Stimulated activated effector memory CD8-positive, alpha-beta T cell treated with anti-CD3 and anti-CD28 coated beads, Interleukin-12 subunit alpha, Interleukin-12 subunit beta, amount 100 ng/mL, for 72 hours (primary cell): ENCODE results near the gene HCLS1.
"Not testable (repeated sequence)": the region's sequence is repeated elsewhere in the genome, so short reads cannot be mapped to it uniquely, and the experiment has no call there.

Source experiments
- ATAC-seq: fragments of 150-1000 bp; cut with Tn5 transposase; 2 replicates; pipeline ENCODE4 v1.10.0; 2021
- DNase-seq, 2 donors: peaks; one replicate each; pipeline ENCODE4 v3.0.0; 2021 to 2022; ENCODE audit warnings: low spot score in 2 of 2
- H3K27ac Mint-ChIP-seq: one replicate; pipeline ENCODE4 v1.8.0; 2022; ENCODE audit warnings: mild to moderate bottlenecking, mixed read lengths
- H3K36me3 Mint-ChIP-seq: one replicate; pipeline ENCODE4 v1.8.0; 2022; ENCODE audit warnings: mild to moderate bottlenecking, mixed read lengths
- H3K4me1 Mint-ChIP-seq: one replicate; pipeline ENCODE4 v1.8.0; 2022; ENCODE audit warnings: mixed read lengths
- H3K4me3 Mint-ChIP-seq: one replicate; pipeline ENCODE4 v1.8.0; 2022; ENCODE audit warnings: mild to moderate bottlenecking, mixed read lengths
- H3K9me3 Mint-ChIP-seq: one replicate; pipeline ENCODE4 v1.8.0; 2022; ENCODE audit warnings: mixed read lengths

HCLS1 gene

GRCh38 chr3:121637922-121638321, 22.8 kb downstream of the HCLS1 start:
- H3K4me3 Mint-ChIP-seq = no peak overlapping the region
- peak overlapping the region; percentile 49 for H3K27ac Mint-ChIP-seq
- ATAC-seq (no peak), DNase-seq (no peak)
- H3K4me1 Mint-ChIP-seq = peaks cover 6% of the 10 kb centered on the region
- H3K36me3 Mint-ChIP-seq = peaks cover 100% of the 10 kb centered on the region
- no peaks in the 10 kb centered on the region for H3K9me3 Mint-ChIP-seq

GRCh38 chr3:121630355-121630754, 30.3 kb downstream of the HCLS1 start:
- peak overlapping the region; percentile 83 for H3K27ac Mint-ChIP-seq
- ATAC-seq (no peak), DNase-seq (no peak)
- peaks cover 65% of the 10 kb centered on the region for H3K36me3 Mint-ChIP-seq
- no peaks in the 10 kb centered on the region for H3K4me1 Mint-ChIP-seq
- no peaks in the 10 kb centered on the region for H3K9me3 Mint-ChIP-seq
- H3K4me3 Mint-ChIP-seq = no peak overlapping the region

GRCh38 chr3:121629601-121630000, 31.1 kb downstream of the HCLS1 start:
- DNase-seq = no peak
- Mint-ChIP-seq H3K36me3 (peaks cover 58% of the 10 kb centered on the region), H3K9me3 (no peaks in the 10 kb centered on the region), H3K4me3 (no peak overlapping the region), H3K4me1 (no peaks in the 10 kb centered on the region), H3K27ac (no peak overlapping the region)
- ATAC-seq = no peak

GRCh38 chr3:121627622-121628021, 33.1 kb downstream of the HCLS1 start:
- no peak overlapping the region for H3K4me3 Mint-ChIP-seq

GRCh38 chr3:121627211-121627610, 33.5 kb downstream of the HCLS1 start:
- H3K9me3 Mint-ChIP-seq = no peaks in the 10 kb centered on the region
- ATAC-seq (no peak), DNase-seq (no peak)
- peaks cover 34% of the 10 kb centered on the region for H3K36me3 Mint-ChIP-seq
- no peak overlapping the region for H3K4me3 Mint-ChIP-seq
- no peaks in the 10 kb centered on the region for H3K4me1 Mint-ChIP-seq
- H3K27ac Mint-ChIP-seq = no peak overlapping the region

More at GRCh38 chr3:121627622-121628021, 33.1 kb downstream of the HCLS1 start:
- DNase-seq (no peak), ATAC-seq (no peak)
- H3K36me3 Mint-ChIP-seq = peaks cover 38% of the 10 kb centered on the region
- no peaks in the 10 kb centered on the region for H3K9me3 Mint-ChIP-seq
- H3K4me1 Mint-ChIP-seq = no peaks in the 10 kb centered on the region
- no peak overlapping the region for H3K27ac Mint-ChIP-seq

- H3K9me3 Mint-ChIP-seq = no peaks in the 10 kb centered on the region
- ATAC-seq = no peak
- H3K36me3 Mint-ChIP-seq = peaks cover 27% of the 10 kb centered on the region
- H3K27ac Mint-ChIP-seq = no peak overlapping the region
- no peak overlapping the region for H3K4me3 Mint-ChIP-seq
- no peaks in the 10 kb centered on the region for H3K4me1 Mint-ChIP-seq
- no peak for DNase-seq
Observed at GRCh38 chr3:121626495-121626894, 34.2 kb downstream of the HCLS1 start.

- Mint-ChIP-seq H3K9me3 (no peaks in the 10 kb centered on the region), H3K36me3 (peaks cover 5% of the 10 kb centered on the region), H3K4me3 (no peak overlapping the region), H3K27ac (no peak overlapping the region), H3K4me1 (no peaks in the 10 kb centered on the region)
- no peak for DNase-seq
- ATAC-seq = no peak
Observed at GRCh38 chr3:121624147-121624899, 36.4 kb downstream of the HCLS1 start.

GRCh38 chr3:121621491-121621890, 39.2 kb downstream of the HCLS1 start:
- no peak overlapping the region for H3K4me3 Mint-ChIP-seq
- no peak overlapping the region for H3K27ac Mint-ChIP-seq
- no peaks in the 10 kb centered on the region for H3K9me3 Mint-ChIP-seq
- no peaks in the 10 kb centered on the region for H3K36me3 Mint-ChIP-seq
- no peak for DNase-seq
- H3K4me1 Mint-ChIP-seq = no peaks in the 10 kb centered on the region
- ATAC-seq = no peak

GRCh38 chr3:121619691-121620090, 41.0 kb downstream of the HCLS1 start:
- Mint-ChIP-seq H3K27ac (no peak overlapping the region), H3K9me3 (no peaks in the 10 kb centered on the region), H3K36me3 (no peaks in the 10 kb centered on the region), H3K4me1 (no peaks in the 10 kb centered on the region), H3K4me3 (no peak overlapping the region)
- DNase-seq = no peak
- no peak for ATAC-seq

GRCh38 chr3:121606106-121606505, 54.6 kb downstream of the HCLS1 start:
- H3K4me1 Mint-ChIP-seq = no peaks in the 10 kb centered on the region
- H3K4me3 Mint-ChIP-seq = no peak overlapping the region
- H3K9me3 Mint-ChIP-seq = no peaks in the 10 kb centered on the region
- ATAC-seq (no peak), DNase-seq (no peak)
- no peak overlapping the region for H3K27ac Mint-ChIP-seq
- no peaks in the 10 kb centered on the region for H3K36me3 Mint-ChIP-seq

- no peak for DNase-seq
- Mint-ChIP-seq H3K27ac (no peak overlapping the region), H3K4me3 (no peak overlapping the region), H3K36me3 (no peaks in the 10 kb centered on the region), H3K9me3 (no peaks in the 10 kb centered on the region), H3K4me1 (no peaks in the 10 kb centered on the region)
- no peak for ATAC-seq
Observed at GRCh38 chr3:121604759-121605158, 55.9 kb downstream of the HCLS1 start.

- no peak for DNase-seq
Observed at GRCh38 chr3:121601212-121601812, 59.4 kb downstream of the HCLS1 start.

GRCh38 chr3:121599900-121600299, 60.8 kb downstream of the HCLS1 start:
- H3K9me3 Mint-ChIP-seq, ATAC-seq, H3K27ac Mint-ChIP-seq, H3K36me3 Mint-ChIP-seq, H3K4me3 Mint-ChIP-seq, H3K4me1 Mint-ChIP-seq, DNase-seq: not testable (repeated sequence)

More at GRCh38 chr3:121601212-121601812, 59.4 kb downstream of the HCLS1 start:
- ATAC-seq = no peak
- no peak overlapping the region for H3K4me3 Mint-ChIP-seq
- H3K4me1 Mint-ChIP-seq = no peaks in the 10 kb centered on the region
- H3K36me3 Mint-ChIP-seq = no peaks in the 10 kb centered on the region
- no peaks in the 10 kb centered on the region for H3K9me3 Mint-ChIP-seq
- no peak overlapping the region for H3K27ac Mint-ChIP-seq

- ATAC-seq (no peak), DNase-seq (no peak)
- no peaks in the 10 kb centered on the region for H3K4me1 Mint-ChIP-seq
- H3K4me3 Mint-ChIP-seq = no peak overlapping the region
- no peaks in the 10 kb centered on the region for H3K36me3 Mint-ChIP-seq
- H3K27ac Mint-ChIP-seq = no peak overlapping the region
- H3K9me3 Mint-ChIP-seq = no peaks in the 10 kb centered on the region
Observed at GRCh38 chr3:121598564-121598963, 62.1 kb downstream of the HCLS1 start.

GRCh38 chr3:121595765-121596406, 64.8 kb downstream of the HCLS1 start:
- ATAC-seq (no peak), DNase-seq (no peak)
- Mint-ChIP-seq H3K4me1 (no peaks in the 10 kb centered on the region), H3K9me3 (no peaks in the 10 kb centered on the region), H3K36me3 (no peaks in the 10 kb centered on the region), H3K27ac (no peak overlapping the region), H3K4me3 (no peak overlapping the region)

- H3K27ac Mint-ChIP-seq = no peak overlapping the region
- no peaks in the 10 kb centered on the region for H3K36me3 Mint-ChIP-seq
- H3K9me3 Mint-ChIP-seq = no peaks in the 10 kb centered on the region
- no peak for DNase-seq
- no peak overlapping the region for H3K4me3 Mint-ChIP-seq
- ATAC-seq = no peak
- no peaks in the 10 kb centered on the region for H3K4me1 Mint-ChIP-seq
Observed at GRCh38 chr3:121594850-121595249, 65.9 kb downstream of the HCLS1 start.
